ENCODE results near the gene ALDH1A3.

The ALDH1A3 gene

DNA sequence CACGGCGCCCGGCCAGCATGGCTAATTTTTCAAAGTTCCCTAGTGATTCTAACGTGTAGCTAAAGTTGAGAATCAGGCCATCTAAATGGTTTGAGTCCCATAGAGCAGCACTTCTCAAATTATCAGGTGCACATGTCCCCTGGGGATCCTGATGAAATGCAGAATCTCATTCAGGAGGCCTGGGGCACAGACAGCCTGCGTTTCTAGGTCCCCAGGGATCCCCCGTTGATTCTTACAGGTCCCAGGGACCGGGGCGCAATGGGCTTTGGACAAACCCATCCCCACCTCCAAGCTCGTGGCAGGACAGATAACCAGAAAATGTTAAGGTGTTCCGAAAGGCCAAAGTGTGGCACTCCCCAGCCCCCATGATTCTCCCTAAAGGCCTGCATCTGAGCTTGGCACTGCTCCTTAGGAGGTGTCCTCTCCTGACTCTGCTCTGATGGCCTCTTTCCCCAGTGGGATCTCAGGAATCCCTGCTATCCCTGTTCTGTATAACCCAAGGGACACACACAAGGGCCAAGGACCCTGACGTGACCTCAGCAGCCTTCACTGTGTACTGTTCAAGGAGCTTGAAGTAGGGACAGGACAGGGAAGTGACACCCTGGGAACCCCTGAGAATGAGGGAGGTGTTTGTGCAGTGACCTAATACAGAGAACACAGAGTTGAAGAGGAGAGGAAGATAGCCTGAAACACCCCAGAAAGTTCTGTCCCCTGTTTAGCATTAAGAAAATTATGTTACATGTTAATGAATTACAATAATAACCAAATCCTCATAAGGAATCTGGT lies 47.5 kb downstream of the ALDH1A3 start:
- no peak for DNase-seq

GRCh38 chr15:100928632-100929280 lies 49.1 kb downstream of the ALDH1A3 start:
- DNase-seq, result no peak

- DNase-seq, result no peak
These were observed 50.0 kb downstream of the ALDH1A3 start for GRCh38 chr15:100929641-100930042.

DNA sequence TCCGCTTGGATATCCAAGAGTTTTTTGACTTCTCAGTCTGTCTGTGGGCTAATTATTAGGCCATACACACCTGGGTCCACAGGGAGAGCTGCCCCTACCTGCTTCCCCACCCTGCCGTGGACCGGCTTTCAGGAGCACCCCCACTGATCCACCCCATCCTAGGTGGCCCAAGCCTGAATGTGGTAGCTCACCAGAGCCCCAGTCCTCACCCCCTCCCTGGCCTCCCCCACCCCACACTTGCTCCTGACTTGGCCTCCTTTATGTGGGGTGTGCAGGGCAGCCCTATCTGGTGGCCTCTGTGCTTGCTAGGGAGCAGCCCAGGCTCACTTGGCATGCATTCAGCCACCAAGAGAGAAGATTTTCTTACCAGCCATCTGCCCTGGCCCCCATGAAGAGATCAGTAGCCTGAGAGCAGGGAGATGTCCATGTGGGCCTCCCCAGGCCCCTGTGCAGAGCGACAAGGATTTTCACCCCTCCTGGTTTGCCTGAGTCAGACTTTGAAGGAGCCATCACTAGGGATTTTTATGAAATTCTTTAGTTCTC lies 50.7 kb downstream of the ALDH1A3 start:
- no peak for DNase-seq

- no peak for DNase-seq
These were observed 51.7 kb downstream of the ALDH1A3 start for GRCh38 chr15:100931143-100931890.

GRCh38 chr15:100932676-100933348 lies 53.2 kb downstream of the ALDH1A3 start:
- DNase-seq, result peak in 1 of 2 donors; percentile 76

GRCh38 chr15:100934166-100934565 lies 54.5 kb downstream of the ALDH1A3 start:
- no peak for DNase-seq

DNA sequence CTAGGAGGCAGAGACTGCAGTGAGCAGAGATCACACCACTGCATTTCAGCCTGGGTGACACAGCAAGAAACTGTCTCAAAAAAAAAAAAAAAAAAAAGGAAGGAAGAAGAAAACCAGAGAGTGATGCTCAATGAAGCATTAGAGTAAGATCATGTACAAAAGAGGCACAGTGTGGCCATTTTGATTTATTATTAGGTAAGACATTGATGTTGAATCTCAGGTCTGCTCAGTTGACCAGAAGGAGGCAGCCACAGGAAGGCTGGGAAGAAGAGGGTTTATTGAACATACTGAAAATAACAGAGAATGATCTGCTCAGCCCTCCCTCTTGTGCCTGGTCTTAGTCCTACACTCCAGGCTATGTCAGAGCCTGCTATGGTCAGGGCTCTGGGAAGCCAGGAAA lies 55.1 kb downstream of the ALDH1A3 start:
- DNase-seq, result peak in 1 of 2 donors; percentile 40

GRCh38 chr15:100937171-100937570 lies 57.5 kb downstream of the ALDH1A3 start:
- DNase-seq, result no peak

GRCh38 chr15:100939791-100940190 lies 60.2 kb downstream of the ALDH1A3 start:
- DNase-seq, result peak in 1 of 2 donors; percentile 44

DNA sequence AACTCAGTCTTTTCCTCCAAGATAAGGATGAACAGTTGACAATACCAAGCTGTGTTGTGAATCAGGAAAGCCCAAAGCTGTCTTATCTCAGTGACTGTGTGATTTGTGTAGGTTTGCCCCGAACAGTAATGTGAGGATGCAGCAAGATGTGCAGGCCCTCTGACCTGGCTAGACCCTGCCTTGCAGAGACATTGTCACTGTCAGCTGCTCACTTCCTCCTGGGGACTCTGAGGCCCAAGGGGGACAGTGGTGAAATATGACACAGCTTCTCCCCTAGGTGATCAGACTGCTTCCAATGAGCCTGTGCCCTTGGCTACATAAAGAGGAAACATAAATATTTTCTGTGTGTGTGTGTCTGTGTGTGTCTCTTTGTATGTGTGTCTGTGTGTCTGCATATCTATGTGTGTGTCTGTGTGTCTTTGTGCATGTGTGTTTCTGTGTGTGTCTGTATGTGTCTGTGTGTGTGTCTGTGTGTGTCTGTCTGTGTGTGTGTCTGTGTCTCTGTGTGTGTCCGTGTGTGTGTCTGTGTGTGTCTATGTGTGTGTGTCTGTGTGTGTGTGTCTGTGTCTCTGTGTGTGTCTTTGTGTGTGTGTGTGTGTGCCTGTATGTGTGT lies 61.2 kb downstream of the ALDH1A3 start:
- DNase-seq, result peak in 1 of 2 donors; percentile 85

DNA sequence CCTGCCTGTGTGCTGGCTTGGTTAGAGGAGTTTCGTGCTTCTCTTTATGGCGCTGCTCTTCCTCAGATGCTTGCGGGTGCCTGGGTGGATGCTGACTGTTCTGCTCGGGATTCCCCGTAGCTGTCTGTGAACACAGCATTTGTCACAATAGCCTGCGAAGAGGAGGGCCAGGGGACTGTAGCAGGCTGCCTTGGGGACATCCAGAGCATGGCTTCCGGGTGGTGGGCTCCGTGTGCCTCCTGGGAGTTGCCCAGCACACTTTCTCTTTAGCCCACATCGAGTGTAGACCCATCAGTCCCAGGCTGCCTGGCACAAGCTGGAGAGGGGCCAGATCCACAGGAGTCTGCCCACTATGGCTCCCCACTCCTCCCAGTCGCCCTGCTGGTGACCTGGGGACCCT lies 61.9 kb downstream of the ALDH1A3 start:
- no peak for DNase-seq

- no peak for DNase-seq
These were observed 63.2 kb downstream of the ALDH1A3 start for GRCh38 chr15:100942656-100943425.

DNA sequence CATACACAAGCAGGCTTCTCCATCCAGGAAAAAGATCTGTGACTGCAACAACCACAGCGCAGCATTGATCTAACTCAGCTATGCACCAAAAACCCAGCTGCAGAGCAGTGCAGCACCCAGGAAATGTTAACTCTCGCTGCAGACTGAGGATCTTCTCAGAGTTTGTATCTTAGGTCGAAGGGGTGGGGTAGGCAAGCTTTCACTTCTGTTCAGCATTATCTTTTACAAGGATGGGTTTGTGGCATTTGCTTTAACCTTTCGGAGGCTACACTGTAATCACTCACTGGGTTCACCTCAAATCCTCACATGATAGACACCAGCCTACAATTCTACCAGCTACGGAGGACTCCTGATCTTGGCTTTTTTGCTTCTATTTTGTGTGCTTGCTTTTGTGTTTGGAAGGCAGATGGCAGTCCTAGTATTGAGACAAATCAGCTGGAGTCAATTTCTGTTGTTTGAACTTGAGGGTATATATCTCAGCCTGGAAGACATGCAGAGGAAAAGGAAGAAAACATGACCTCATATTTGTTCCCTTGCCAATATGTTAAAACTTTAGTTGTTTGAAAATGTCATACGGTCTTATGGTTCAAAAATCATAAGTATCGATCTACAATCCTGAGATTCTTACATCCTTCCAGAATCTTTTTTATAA lies 64.7 kb downstream of the ALDH1A3 start:
- no peak for DNase-seq

DNA sequence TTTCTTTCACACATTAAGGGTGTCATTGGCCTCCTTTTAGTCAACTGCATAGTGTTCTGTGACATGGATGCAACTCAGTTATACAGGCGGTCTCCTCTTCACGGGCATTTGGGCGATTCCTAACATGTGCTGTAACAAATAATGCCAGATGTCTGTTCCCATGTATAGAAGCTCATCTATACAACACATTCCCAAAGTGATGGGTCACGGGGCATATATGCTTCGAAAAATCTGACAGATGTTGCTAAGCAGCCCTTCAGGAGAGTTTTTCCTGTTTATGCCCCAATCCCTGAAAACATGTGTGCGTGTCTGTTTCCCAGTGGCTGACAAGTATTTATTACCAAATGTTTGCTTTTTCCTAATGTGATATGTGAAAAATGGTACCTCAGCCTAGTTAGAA lies 65.4 kb downstream of the ALDH1A3 start:
- DNase-seq, result no peak

GRCh38 chr15:100947760-100948429 lies 68.3 kb downstream of the ALDH1A3 start:
- DNase-seq, result no peak

DNA sequence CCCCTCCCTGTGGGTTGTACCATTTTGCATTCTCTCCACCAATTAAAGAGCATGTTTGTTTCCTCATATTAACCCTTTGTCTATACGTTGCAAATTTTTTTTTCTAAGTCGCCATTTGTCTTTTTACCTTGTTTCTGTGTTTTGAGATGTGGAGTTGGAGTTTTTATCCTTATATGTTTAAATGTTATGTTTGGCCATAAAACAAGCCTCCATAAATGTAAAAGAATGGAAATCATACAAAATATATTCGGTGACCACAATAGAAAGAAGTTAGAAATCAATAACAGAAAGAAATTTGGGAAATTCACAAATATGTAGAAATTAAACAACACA lies 68.8 kb downstream of the ALDH1A3 start:
- no peak for DNase-seq

GRCh38 chr15:100949691-100950090 lies 70.1 kb downstream of the ALDH1A3 start:
- no peak for DNase-seq

DNA sequence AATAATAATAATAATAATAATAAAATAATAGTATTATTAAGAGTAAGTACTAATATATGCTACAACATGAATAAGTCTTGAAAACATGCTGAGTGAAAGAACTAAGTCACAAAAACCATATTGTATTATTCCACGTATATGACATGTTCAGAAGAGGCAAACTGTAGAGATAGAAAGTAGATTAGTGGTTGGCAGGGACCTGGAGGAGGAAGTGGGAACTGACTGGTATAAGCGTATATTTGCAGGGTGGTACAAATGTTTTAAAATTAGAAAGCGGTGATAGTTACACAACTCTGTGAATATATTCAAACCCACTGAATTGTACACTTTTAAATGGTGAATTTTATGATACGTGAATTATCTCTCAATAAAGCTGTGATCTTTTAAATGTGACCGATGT lies 72.3 kb downstream of the ALDH1A3 start:
- DNase-seq, result peak in 1 of 2 donors; percentile 50

GRCh38 chr15:100952566-100952965 lies 72.9 kb downstream of the ALDH1A3 start:
- DNase-seq, result no peak

All from bone marrow (tissue), 2 donors.